Osteoblast (primary cell): Measurements from ENCODE around the gene TACO1. TPM values are rescaled to one million over a fixed set of nuclear protein-coding genes. Genes with fewer than 3 reads are reported as not detected.

Source experiments
- DNase-seq: peaks from one replicate; pipeline ENCODE4 v3.0.0; 2011; ENCODE audit warnings: low spot score, mixed read lengths; ENCODE audit not compliant: insufficient read length; ENCODE audit errors: missing footprints
- H2AFZ ChIP-seq: 2 replicates; pipeline ENCODE4 v1.6.0; 2011; ENCODE audit warnings: mild to moderate bottlenecking, low read length
- H3K27ac ChIP-seq: 2 replicates; pipeline ENCODE4 v1.5.1; 2011; ENCODE audit warnings: mild to moderate bottlenecking, low read depth, low read length, moderate library complexity
- H3K27me3 ChIP-seq: 2 replicates; pipeline ENCODE4 v1.6.0; 2012; ENCODE audit warnings: mild to moderate bottlenecking, control low read depth, inconsistent platforms, low read length, moderate library complexity; ENCODE audit not compliant: insufficient read depth
- H3K36me3 ChIP-seq: 2 replicates; pipeline ENCODE4 v1.5.1; 2011; ENCODE audit warnings: mild to moderate bottlenecking, low read length, control low read depth, moderate library complexity; ENCODE audit not compliant: insufficient read depth
- H3K4me1 ChIP-seq: 2 replicates; pipeline ENCODE4 v1.5.1; 2011; ENCODE audit warnings: mild to moderate bottlenecking, low read length, control low read depth, moderate library complexity; ENCODE audit not compliant: insufficient read depth
- H3K4me2 ChIP-seq: 2 replicates; pipeline ENCODE4 v1.6.0; 2011; ENCODE audit warnings: mild to moderate bottlenecking, low read length; ENCODE audit not compliant: insufficient read depth
- H3K4me3 ChIP-seq: fragments of 200-600 bp; sonication (generic); 3 replicates; pipeline ENCODE4 v1.5.1; 2012; ENCODE audit warnings: mild to moderate bottlenecking, low read length, inconsistent platforms; ENCODE audit not compliant: insufficient read depth
- H3K79me2 ChIP-seq: 2 replicates; pipeline ENCODE4 v1.6.0; 2012; ENCODE audit warnings: mild to moderate bottlenecking, low read length, control low read depth, inconsistent platforms; ENCODE audit not compliant: insufficient read depth
- H3K9me3 ChIP-seq: 2 replicates; pipeline ENCODE4 v1.5.1; 2011; ENCODE audit warnings: low read depth, low read length, control low read depth
- H4K20me1 ChIP-seq: 2 replicates; pipeline ENCODE4 v1.6.0; 2012; ENCODE audit warnings: mild to moderate bottlenecking, low read length, control low read depth; ENCODE audit not compliant: insufficient read depth
- CTCF ChIP-seq: IDR thresholded peaks from 2 replicates; pipeline ENCODE4 v1.5.1; 2011; ENCODE audit warnings: mild to moderate bottlenecking, low read depth, low read length, moderate library complexity; ENCODE audit errors: extremely low read depth
- total RNA-seq: library from RNA; depleted of rRNA; stranded (reverse); fragments of >200 nt; gene quantifications from 2 replicates; pipeline ENCODE4 v1.2.3, GENCODE V29; 2012

Gene TACO1
- total RNA-seq, 1 donor = 21.0 TPM

GRCh38 chr17:63623786-63624530 lies 23.3 kb downstream of the TACO1 start:
- H3K4me2 ChIP-seq = peak overlapping the region; percentile 93
- H4K20me1 ChIP-seq = peaks cover 25% of the 10 kb centered on the region
- peak overlapping the region; percentile 84 for H3K4me3 ChIP-seq
- H3K27me3 ChIP-seq = no peaks in the 10 kb centered on the region
- no peak for TF ChIP-seq CTCF
- H2AFZ ChIP-seq = peak overlapping the region; percentile 77
- peaks cover 26% of the 10 kb centered on the region for H3K4me1 ChIP-seq
- DNase-seq = peak; percentile 88
- no peaks in the 10 kb centered on the region for H3K9me3 ChIP-seq
- H3K27ac ChIP-seq = peak overlapping the region; percentile 24
- H3K36me3 ChIP-seq = no peaks in the 10 kb centered on the region
- H3K79me2 ChIP-seq = peaks cover 55% of the 10 kb centered on the region

GRCh38 chr17:63624531-63624880 lies 23.8 kb downstream of the TACO1 start:
- DNase-seq = no peak
- Histone ChIP-seq H3K9me3 (no peaks in the 10 kb centered on the region), H3K36me3 (no peaks in the 10 kb centered on the region), H2AFZ (no peak overlapping the region), H3K27ac (no peak overlapping the region), H4K20me1 (peaks cover 25% of the 10 kb centered on the region), H3K4me1 (peaks cover 26% of the 10 kb centered on the region), H3K79me2 (peaks cover 60% of the 10 kb centered on the region), H3K4me2 (no peak overlapping the region), H3K27me3 (no peaks in the 10 kb centered on the region), H3K4me3 (no peak overlapping the region)
- no peak for TF ChIP-seq CTCF

DNA sequence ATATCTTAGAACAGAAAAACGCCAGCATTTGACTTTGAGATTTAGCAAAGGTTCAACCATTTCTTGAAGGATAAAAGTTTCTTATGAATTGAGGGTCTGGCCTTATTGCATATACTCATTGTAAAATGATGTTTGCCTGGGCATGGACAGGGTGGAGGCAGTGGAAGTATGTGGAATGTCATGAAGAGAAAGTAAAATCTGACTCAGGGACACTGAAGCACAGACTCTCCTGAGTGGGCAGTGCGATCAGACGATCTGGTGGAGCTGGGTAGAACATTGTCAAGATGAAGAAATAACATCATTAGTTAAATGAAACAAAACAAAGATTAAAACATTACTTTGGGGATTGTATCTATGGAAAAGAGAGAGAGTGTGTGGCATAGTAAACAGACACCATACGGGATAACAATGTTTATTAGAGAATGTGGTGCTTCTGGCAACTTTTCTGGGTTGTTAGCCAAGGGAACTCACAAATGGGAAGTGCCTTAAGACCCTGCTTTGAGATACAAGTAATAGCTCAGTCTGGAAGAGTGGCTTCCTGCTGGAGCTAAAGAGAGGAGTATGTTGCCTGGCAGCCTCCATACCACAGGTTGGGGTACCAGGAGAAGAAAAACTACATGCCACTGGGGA lies 26.0 kb downstream of the TACO1 start:
- Histone ChIP-seq H3K36me3 (no peaks in the 10 kb centered on the region), H4K20me1 (peaks cover 25% of the 10 kb centered on the region), H3K27ac (peak overlapping the region; percentile 52), H3K9me3 (no peaks in the 10 kb centered on the region), H3K4me2 (peak overlapping the region; percentile 82), H2AFZ (peak overlapping the region; percentile 62), H3K4me1 (peaks cover 23% of the 10 kb centered on the region), H3K4me3 (peak overlapping the region; percentile 46), H3K79me2 (peaks cover 80% of the 10 kb centered on the region), H3K27me3 (no peaks in the 10 kb centered on the region)
- peak; percentile 83 for DNase-seq
- no peak for TF ChIP-seq CTCF

GRCh38 chr17:63629627-63630026 lies 28.9 kb downstream of the TACO1 start:
- Histone ChIP-seq H3K4me3 (no peak overlapping the region), H2AFZ (no peak overlapping the region), H3K27ac (no peak overlapping the region), H4K20me1 (peaks cover 12% of the 10 kb centered on the region), H3K4me1 (peaks cover 14% of the 10 kb centered on the region), H3K27me3 (no peaks in the 10 kb centered on the region), H3K79me2 (peaks cover 72% of the 10 kb centered on the region), H3K36me3 (peaks cover 9% of the 10 kb centered on the region), H3K9me3 (no peaks in the 10 kb centered on the region), H3K4me2 (no peak overlapping the region)
- TF ChIP-seq CTCF = no peak
- DNase-seq = no peak
